GM12878 (cell line): ENCODE results near the gene NR2F1-AS1. TPM values are rescaled to one million over a fixed set of nuclear protein-coding genes. Genes with fewer than 3 reads are reported as not detected.

Experiments
- ATAC-seq: fragments of 200-7000 bp; cut with Tn5 transposase; 3 replicates; pipeline ENCODE4 v1.9.1; 2020; ENCODE audit warnings: mild to moderate bottlenecking, moderate library complexity
- BruUV-seq: library from RNA; stranded (reverse); fragments of 400-500 nt; replicated peaks from 2 replicates; lab custom pipeline; 2021; lab: Mats Ljungman, UMichigan
- CTCF ChIA-PET: fragments of 300-600 bp; sonication (Branson Sonifier 250); formaldehyde crosslinking; extraction: SDS; loops from one replicate; lab custom pipeline; 2021; ENCODE audit warnings: inconsistent platforms; lab: Yijun Ruan, JAX
- POLR2A ChIA-PET: fragments of 350-600 bp; formaldehyde crosslinking; extraction: SDS; loops from one replicate; lab custom pipeline; 2021; ENCODE audit warnings: inconsistent platforms; lab: Charles Lee
- RAD21 ChIA-PET: fragments of 300-600 bp; sonication (Branson Sonifier 250); formaldehyde crosslinking; loops from one replicate; lab custom pipeline; 2023; ENCODE audit warnings: antibody characterized with exemption; ENCODE audit not compliant: unreplicated experiment; lab: Charles Lee
- SMC1A ChIA-PET: fragments of 300-600 bp; sonication (Branson Sonifier 250); formaldehyde crosslinking; loops from one replicate; lab custom pipeline; 2023; ENCODE audit not compliant: unreplicated experiment, uncharacterized antibody; lab: Charles Lee
- DNase-seq: peaks from one replicate; pipeline ENCODE4 v3.0.0-alpha.2; 2011; ENCODE audit warnings: low read depth, low spot score
- FAIRE-seq: peaks from 3 replicates; lab custom pipeline; 2011; peaks lifted over from hg19 to GRCh38; lab: Jason Lieb, UNC
- H2AFZ ChIP-seq: 2 replicates; pipeline ENCODE4 v1.6.0; 2011; ENCODE audit warnings: low read depth, low read length, control low read depth; ENCODE audit not compliant: control insufficient read depth
- H3K27ac ChIP-seq: 2 replicates; pipeline ENCODE4 v1.5.1; 2011; ENCODE audit warnings: control low read depth; ENCODE audit not compliant: control insufficient read depth, insufficient read depth
- H3K27me3 ChIP-seq, 2 experiments: replicated peaks in 1 of 2; 2 replicates each; pipeline versions ENCODE4 v1.6.0 to v1.6.1; 2011; ENCODE audit warnings: low read length in 1 of 2; ENCODE audit not compliant: control insufficient read depth in 2 of 2, insufficient read depth in 2 of 2
- H3K36me3 ChIP-seq, 2 experiments: 2 replicates each; pipeline ENCODE4 v1.5.1; 2011; ENCODE audit warnings: low read length in 1 of 2; ENCODE audit not compliant: control insufficient read depth in 2 of 2, insufficient read depth in 2 of 2
- H3K4me1 ChIP-seq: 2 replicates; pipeline ENCODE4 v1.6.1; 2011; ENCODE audit warnings: mild to moderate bottlenecking, low read length, moderate library complexity, mixed read lengths; ENCODE audit not compliant: control insufficient read depth, insufficient read depth
- H3K4me2 ChIP-seq: 2 replicates; pipeline ENCODE4 v1.6.0; 2011; ENCODE audit warnings: control low read depth; ENCODE audit not compliant: control insufficient read depth, insufficient read depth
- H3K4me3 ChIP-seq: fragments of 200-600 bp; sonication (generic); 2 replicates; pipeline ENCODE4 v1.5.1; 2016
- H3K79me2 ChIP-seq: 2 replicates; pipeline ENCODE4 v1.6.0; 2011; ENCODE audit warnings: low read length; ENCODE audit not compliant: control insufficient read depth, insufficient read depth
- H3K9ac ChIP-seq: 2 replicates; pipeline ENCODE4 v1.8.0; 2011; ENCODE audit warnings: low read length, control low read depth, mixed read lengths; ENCODE audit not compliant: control insufficient read depth, insufficient read depth
- H3K9me3 ChIP-seq: replicated peaks from 3 replicates; pipeline ENCODE4 v1.5.1; 2011; ENCODE audit warnings: mild to moderate bottlenecking, low read length; ENCODE audit not compliant: control insufficient read depth, insufficient read depth
- H4K20me1 ChIP-seq: 2 replicates; pipeline ENCODE4 v1.6.0; 2011; ENCODE audit not compliant: control insufficient read depth, insufficient read depth
- CBX3 ChIP-seq: fragments of 200-600 bp; sonication (generic); IDR thresholded peaks from 2 replicates; pipeline ENCODE4 v1.6.1; 2016; ENCODE audit warnings: low read depth, borderline replicate concordance
- HDAC6 ChIP-seq: fragments of 200-600 bp; sonication (generic); IDR thresholded peaks from one replicate; pipeline ENCODE4 v1.8.0; 2017; ENCODE audit warnings: antibody characterized with exemption; ENCODE audit not compliant: unreplicated experiment
- MLLT1 ChIP-seq: fragments of 450-650 bp; IDR thresholded peaks from 2 replicates; pipeline ENCODE4 v1.6.1; 2016; ENCODE audit warnings: mild to moderate bottlenecking
- NFYB ChIP-seq: IDR thresholded peaks from 2 replicates; pipeline ENCODE4 v1.6.1; 2011; ENCODE audit warnings: low read depth, mild to moderate bottlenecking, low read length, improper control_type of control experiment, moderate library complexity; ENCODE audit not compliant: insufficient read depth
- PKNOX1 ChIP-seq: fragments of 450-650 bp; IDR thresholded peaks from 2 replicates; pipeline ENCODE4 v1.6.1; 2016; ENCODE audit warnings: mild to moderate bottlenecking
- RAD21 ChIP-seq: IDR thresholded peaks from 2 replicates; pipeline ENCODE4 v1.6.1; 2011; ENCODE audit warnings: mild to moderate bottlenecking, low read depth, low read length, moderate library complexity; ENCODE audit not compliant: insufficient read depth
- SIN3A ChIP-seq: IDR thresholded peaks from 2 replicates; pipeline ENCODE4 v1.6.1; 2012; ENCODE audit warnings: low read depth, low read length, improper control_type of control experiment
- STAT3 ChIP-seq: IDR thresholded peaks from 2 replicates; pipeline ENCODE4 v1.6.1; 2011; ENCODE audit warnings: low read depth, low read length, improper control_type of control experiment
- TARDBP ChIP-seq: IDR thresholded peaks from 2 replicates; pipeline ENCODE4 v1.6.1; 2016; ENCODE audit warnings: borderline replicate concordance
- ZNF274 ChIP-seq: IDR thresholded peaks from one replicate; pipeline ENCODE4 v1.8.0; 2011; ENCODE audit not compliant: insufficient read length, insufficient read depth
- ZZZ3 ChIP-seq: IDR thresholded peaks from 2 replicates; pipeline ENCODE4 v1.6.1; 2011; ENCODE audit warnings: low read depth; ENCODE audit not compliant: control insufficient read depth, insufficient read length
- WGBS: methylation state at CpG from one replicate; pipeline ENCODE4 v1.1.6; 2016; ENCODE audit warnings: low lambda C conversion rate; ENCODE audit not compliant: insufficient replicate concordance, insufficient coverage; ENCODE audit errors: missing lambda C conversion rate; 5-methylcytosine and 5-hydroxymethylcytosine counted together
- in situ Hi-C: fragments of 300-500 bp; cut with MboI; formaldehyde crosslinking; loops from 9 replicates; pipeline ENCODE4 v1.14.3; 2018; ENCODE audit warnings: mixed read lengths
- intact Hi-C: fragments of 100-400 bp; cut with micrococcal nuclease; formaldehyde crosslinking; loops from one replicate; pipeline ENCODE4 v1.14.2; 2022; ENCODE audit not compliant: unreplicated experiment
- polyA plus RNA-seq, 11 experiments: library from polyadenylated mRNA; depleted of rRNA in 4 of 11; unstranded in 6 of 11; stranded (reverse) in 5 of 11; fragments of >200 nt; fragmentation: Nextera tagmentation in 4 of 11; fragmentation: Illumina TruSeq in 1 of 11; extraction: Ambion mirVana in 4 of 11; extraction: Trizol in 1 of 11; gene quantifications; 1 replicate in 1 of 11; 2 replicates in 10 of 11; pipeline versions ENCODE4 v1.2.1 to v1.2.3, GENCODE V29; 2011 to 2016; ENCODE audit warnings: inconsistent platforms in 2 of 11, missing spikeins in 2 of 11, low read depth in 1 of 11
- total RNA-seq, 4 experiments: library from RNA; depleted of rRNA in 3 of 4; stranded (reverse); fragments of >200 nt in 3 of 4; fragmentation: Illumina TruSeq in 1 of 4; extraction: Trizol in 1 of 4; gene quantifications; 2 replicates each; pipeline versions ENCODE4 v1.2.1 to v1.2.3, GENCODE V29; 2013 to 2021
- TF ChIP-seq, protein P1 (sequence below): IDR thresholded peaks from 2 replicates; pipeline ENCODE4 v1.6.1; 2012; ENCODE audit warnings: low read length, inconsistent platforms
- TF ChIP-seq, protein P2 (sequence below): IDR thresholded peaks from 2 replicates; pipeline ENCODE4 v1.6.1; 2011; ENCODE audit warnings: borderline replicate concordance, low read depth, mild to moderate bottlenecking, moderate library complexity, mixed read lengths, low read length; ENCODE audit not compliant: insufficient read depth; ENCODE audit errors: extremely low read length
- TF ChIP-seq, protein P3 (sequence below): IDR thresholded peaks from 2 replicates; pipeline ENCODE4 v1.6.1; 2011; ENCODE audit warnings: low read depth, mild to moderate bottlenecking, low read length, moderate library complexity, borderline replicate concordance; ENCODE audit errors: extremely low read depth
- TF ChIP-seq, protein P4 (sequence below): IDR thresholded peaks from 2 replicates; pipeline ENCODE4 v1.6.1; 2011; ENCODE audit warnings: mild to moderate bottlenecking, low read depth, low read length, moderate library complexity; ENCODE audit not compliant: insufficient replicate concordance

Gene NR2F1-AS1
- total and polyA plus RNA-seq, 10 of the 15 experiments (the other 5 are each of a cell fraction or from before 2014, with no cell fraction given): 0.11 to 0.85 (median 0.27) TPM

DNA sequence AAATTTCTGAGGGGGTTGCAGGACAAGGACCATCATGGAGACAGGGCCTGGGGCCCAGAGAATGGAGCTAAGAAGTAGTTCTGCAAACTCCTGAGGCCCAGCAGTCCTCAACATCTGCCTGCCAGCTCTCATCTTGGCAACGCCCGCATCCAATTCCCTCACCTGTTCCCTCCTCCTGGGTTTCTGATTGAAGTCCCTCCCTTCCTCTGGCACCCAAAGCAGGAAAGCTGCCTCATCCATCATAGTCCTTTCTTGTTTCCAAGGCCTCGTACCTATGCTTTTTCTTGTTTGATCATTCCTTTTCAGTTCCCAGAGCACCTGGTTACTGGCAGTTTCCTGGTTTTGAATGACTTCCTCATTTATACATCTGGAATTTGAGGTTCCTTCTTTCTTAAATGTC, 181.3 kb downstream of the NR2F1-AS1 start:
- BruUV-seq: no TSS peak
- POLR2A ChIA-PET: no interaction called here
- FAIRE-seq: no peak
- Histone ChIP-seq H2AFZ (no peak overlapping the region), H4K20me1 (no peaks in the 10 kb centered on the region), H3K27me3 (no peaks in the 10 kb centered on the region; a peak in 1 of 4 replicates), H3K9ac (no peak overlapping the region), H3K4me2 (no peak overlapping the region), H3K27ac (no peak overlapping the region), H3K79me2 (no peaks in the 10 kb centered on the region), H3K9me3 (no peaks in the 10 kb centered on the region; the same call in 2 of the 3 replicates), H3K4me3 (no peak overlapping the region), H3K36me3 (no peaks in the 10 kb centered on the region), H3K4me1 (no peaks in the 10 kb centered on the region)
- intact Hi-C loops: no loop called here
- in situ Hi-C loops: no loop called here
- SMC1A ChIA-PET: interaction anchor here (1.7 kb wide), 1 partner anchor 17 kb away, joined by 4 read pairs; no protein-coding TSS in a partner anchor
- WGBS: 61% methylated on average over 3 of the region's 3 CpGs
- ATAC-seq: no peak
- no peak for DNase-seq
- CTCF ChIA-PET: no interaction called here
- RAD21 ChIA-PET: no interaction called here
- TF ChIP-seq, protein P1, sequence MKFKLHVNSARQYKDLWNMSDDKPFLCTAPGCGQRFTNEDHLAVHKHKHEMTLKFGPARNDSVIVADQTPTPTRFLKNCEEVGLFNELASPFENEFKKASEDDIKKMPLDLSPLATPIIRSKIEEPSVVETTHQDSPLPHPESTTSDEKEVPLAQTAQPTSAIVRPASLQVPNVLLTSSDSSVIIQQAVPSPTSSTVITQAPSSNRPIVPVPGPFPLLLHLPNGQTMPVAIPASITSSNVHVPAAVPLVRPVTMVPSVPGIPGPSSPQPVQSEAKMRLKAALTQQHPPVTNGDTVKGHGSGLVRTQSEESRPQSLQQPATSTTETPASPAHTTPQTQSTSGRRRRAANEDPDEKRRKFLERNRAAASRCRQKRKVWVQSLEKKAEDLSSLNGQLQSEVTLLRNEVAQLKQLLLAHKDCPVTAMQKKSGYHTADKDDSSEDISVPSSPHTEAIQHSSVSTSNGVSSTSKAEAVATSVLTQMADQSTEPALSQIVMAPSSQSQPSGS: no peak
- TF ChIP-seq, protein P2, sequence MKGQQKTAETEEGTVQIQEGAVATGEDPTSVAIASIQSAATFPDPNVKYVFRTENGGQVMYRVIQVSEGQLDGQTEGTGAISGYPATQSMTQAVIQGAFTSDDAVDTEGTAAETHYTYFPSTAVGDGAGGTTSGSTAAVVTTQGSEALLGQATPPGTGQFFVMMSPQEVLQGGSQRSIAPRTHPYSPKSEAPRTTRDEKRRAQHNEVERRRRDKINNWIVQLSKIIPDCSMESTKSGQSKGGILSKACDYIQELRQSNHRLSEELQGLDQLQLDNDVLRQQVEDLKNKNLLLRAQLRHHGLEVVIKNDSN: no peak
- no peak for TF ChIP-seq ZZZ3
- no peak for TF ChIP-seq RAD21
- no peak for TF ChIP-seq TARDBP
- no peak for TF ChIP-seq STAT3
- no peak for TF ChIP-seq ZNF274
- TF ChIP-seq SIN3A: no peak
- no peak for TF ChIP-seq NFYB
- no peak for TF ChIP-seq CBX3
- TF ChIP-seq, protein P3, sequence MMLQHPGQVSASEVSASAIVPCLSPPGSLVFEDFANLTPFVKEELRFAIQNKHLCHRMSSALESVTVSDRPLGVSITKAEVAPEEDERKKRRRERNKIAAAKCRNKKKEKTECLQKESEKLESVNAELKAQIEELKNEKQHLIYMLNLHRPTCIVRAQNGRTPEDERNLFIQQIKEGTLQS: no peak
- no peak for TF ChIP-seq MLLT1
- TF ChIP-seq, protein P4, sequence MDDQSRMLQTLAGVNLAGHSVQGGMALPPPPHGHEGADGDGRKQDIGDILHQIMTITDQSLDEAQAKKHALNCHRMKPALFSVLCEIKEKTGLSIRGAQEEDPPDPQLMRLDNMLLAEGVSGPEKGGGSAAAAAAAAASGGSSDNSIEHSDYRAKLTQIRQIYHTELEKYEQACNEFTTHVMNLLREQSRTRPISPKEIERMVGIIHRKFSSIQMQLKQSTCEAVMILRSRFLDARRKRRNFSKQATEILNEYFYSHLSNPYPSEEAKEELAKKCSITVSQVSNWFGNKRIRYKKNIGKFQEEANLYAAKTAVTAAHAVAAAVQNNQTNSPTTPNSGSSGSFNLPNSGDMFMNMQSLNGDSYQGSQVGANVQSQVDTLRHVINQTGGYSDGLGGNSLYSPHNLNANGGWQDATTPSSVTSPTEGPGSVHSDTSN: no peak
- no peak for TF ChIP-seq HDAC6
- no peak for TF ChIP-seq PKNOX1
